HG02623 (cell line): ENCODE data around the gene MYOM3.

ENCODE experiments used
- ATAC-seq: cut with Tn5 transposase; IDR thresholded peaks from one replicate; pipeline ENCODE4 v1.9.1; 2021; ENCODE audit warnings: moderate library complexity; ENCODE audit not compliant: unreplicated experiment

The MYOM3 gene

DNA sequence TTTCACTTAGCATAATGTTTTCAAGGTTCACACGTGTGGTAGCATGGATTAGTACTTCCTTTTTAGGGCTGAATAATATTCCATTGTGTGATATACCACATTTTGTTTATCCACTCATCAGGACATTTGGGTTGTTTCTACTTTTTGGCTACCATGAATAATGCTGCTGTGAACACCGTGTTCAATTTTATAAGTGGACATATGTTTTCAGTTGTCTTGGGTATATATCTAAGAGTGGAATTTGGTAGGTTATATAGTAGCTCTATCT lies 27.2 kb upstream of the MYOM3 start:
- ATAC-seq, result no peak

DNA sequence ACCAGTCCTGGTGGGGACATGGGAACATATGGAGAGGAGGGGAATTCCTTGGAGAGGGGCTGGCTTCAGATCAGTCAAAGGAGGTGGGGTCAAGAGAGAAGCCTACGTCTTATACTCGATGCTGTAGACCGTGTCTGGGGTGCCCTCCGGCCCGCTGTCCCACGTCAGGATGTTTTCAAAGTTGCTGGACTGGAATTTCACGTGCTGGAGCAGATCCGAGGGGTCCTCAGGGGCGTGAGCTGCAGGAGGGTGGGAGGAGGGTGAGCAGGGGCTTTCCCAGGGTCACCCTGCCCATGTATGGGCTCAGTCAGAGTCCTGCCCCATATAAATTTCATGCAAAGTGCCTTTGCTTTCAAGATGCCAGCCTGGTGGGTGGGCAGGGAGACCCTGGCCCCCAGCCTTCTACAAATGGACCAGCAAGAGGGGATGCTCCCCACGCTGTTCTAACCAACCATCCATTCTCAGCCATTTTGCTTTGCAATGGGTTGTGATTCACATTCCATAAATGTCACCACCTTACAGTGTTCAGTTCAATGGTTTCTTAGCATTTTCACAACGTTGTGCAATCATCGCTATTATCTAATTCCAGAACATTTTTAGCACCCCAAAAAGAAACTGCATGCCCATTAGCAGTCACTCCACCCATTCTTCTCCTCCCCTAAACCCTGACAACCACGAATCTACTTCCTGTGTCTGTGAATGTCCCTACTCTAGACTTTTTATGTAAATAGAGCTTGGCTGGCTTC lies 26.7 kb upstream of the MYOM3 start:
- no peak for ATAC-seq

DNA sequence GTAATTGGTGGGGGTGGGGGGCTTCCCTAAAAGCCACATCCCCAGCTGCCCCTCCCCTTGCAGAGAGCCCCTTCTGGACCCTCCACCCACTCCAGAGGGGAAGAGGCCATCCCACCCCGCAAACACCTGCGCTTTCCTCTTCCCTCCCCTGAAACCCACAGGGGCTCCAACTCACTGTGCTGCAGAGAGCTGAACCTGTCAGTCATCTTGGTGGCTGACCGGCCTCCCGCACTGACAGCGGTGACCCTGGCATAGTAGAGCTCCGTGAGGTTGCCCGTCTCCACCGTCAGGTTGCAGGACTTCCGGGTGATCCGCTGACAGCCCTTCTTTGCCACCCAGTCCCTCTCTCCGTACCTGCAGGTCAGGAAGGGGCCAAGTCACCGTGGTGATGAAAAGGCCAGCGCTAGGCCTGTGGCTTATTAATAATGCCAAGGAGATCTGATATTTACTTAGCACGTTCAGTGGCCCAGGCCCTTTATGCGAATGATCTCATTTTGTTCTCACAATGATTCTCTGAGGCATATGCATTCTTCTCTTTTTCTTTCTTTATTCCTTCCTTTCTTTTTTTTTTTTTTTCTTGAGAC lies 25.1 kb upstream of the MYOM3 start:
- ATAC-seq, result no peak

DNA sequence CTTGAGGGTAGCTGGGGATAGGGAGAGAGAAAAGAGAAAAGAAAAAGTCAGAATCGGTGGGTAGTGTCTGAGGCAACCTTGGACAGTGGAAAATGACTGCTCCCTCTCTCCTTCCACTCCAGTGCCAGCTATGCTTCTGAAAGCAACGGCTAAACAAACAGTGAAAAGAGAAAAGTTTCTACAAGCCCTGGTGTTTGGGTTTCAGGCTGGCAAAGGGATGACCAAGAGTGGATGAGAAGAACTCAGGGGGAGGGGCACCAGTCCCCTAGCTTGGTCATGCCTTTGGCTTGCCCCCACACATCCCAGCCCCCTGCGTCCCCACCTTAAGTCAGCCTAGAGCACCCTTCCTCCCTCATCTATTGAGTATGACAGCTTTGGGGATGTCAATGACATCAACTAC lies 22.4 kb upstream of the MYOM3 start:
- no peak for ATAC-seq

DNA sequence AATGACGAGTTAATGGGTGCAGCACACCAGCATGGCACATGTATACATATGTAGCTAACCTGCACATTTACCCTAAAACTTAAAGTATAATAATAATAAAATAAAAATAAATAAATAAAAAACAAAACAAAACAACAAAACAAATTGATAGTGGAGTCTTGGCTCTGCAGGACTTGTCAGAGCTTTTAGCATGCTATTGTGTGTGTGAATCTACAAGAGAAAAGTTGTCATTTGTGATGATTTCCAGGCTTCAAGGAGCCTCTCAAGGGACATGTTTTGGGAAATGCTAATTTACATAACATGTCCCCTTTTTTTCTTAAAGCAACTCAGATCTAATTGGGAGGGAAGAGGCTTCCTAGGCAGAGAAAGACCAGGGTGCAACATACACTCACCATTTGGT lies 21.9 kb upstream of the MYOM3 start:
- ATAC-seq, result no peak

DNA sequence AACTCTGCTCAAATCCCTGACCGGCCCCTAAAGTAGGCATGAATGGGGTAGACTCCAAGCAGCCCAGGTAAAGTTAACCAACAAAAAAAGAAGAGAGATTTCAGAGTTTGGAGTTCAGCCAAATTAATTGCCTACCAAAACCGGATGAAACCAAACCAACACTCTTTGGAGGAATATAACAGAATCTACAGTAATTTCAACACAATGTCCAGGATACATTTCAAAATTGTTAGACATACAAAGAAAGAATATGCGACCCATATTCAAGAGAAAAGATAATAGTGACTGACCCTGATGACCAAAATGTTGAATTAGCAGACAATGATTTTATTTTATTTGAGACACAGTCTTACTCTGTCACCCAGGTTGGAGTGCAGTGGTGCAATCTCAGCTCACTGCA lies 18.4 kb upstream of the MYOM3 start:
- no peak for ATAC-seq

DNA sequence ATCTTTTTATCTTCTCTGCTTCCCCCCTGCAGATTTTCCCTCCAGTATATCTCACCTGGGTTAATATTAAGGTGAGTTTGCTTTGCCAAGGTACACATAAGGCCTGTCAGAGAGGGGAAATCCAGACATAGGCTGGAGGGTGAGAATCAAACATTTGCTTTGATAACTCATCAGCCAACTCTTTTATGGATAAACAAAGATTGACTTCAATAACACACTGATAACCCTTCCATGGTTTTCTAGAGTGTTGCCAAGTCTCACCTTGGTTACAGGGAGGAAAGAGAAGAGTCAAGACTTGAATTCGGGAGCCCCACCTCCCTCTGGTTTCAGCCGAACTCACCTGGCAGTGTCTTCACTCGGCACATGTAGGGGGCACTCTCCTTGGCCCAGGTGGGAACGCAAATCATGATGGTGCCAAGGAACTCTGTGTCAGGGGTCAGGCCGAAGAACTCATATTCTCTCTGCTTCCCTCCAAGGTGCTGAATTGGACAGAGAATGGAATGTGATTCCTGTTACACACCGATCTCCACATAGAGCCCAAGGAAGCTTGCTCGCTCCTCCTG lies 15.9 kb upstream of the MYOM3 start:
- ATAC-seq, result no peak

DNA sequence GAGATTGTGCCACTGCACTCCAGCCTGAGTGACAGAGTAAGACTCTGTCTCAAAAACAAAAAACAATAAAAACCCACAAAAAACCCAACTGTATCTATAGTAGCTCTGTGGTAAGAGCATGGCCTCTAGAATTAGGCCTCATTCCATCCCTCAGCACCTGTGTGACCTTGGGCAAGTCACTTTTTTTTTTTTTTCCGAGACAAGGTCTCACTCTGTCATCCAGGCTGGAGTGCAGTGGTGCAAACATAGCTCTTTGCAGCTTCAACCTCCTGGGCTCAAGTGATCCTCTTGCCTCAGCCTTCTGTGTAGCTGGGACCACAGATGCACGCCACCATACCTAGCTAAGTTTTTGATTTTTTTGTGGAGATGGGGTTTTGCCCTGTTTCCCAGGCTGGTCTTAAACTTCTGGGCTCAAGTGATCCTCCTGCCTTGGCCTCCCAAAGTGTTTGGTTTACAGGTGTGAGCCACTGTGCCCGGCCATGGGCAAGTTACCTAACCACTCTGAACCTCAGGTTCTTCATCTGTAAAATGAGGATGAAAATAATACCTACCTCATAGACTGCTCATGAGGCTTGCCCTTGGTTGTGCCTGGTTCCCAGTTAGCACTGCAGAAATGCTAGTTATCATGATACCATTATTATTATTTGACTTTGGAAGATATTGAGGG lies 15.3 kb upstream of the MYOM3 start:
- no peak for ATAC-seq

DNA sequence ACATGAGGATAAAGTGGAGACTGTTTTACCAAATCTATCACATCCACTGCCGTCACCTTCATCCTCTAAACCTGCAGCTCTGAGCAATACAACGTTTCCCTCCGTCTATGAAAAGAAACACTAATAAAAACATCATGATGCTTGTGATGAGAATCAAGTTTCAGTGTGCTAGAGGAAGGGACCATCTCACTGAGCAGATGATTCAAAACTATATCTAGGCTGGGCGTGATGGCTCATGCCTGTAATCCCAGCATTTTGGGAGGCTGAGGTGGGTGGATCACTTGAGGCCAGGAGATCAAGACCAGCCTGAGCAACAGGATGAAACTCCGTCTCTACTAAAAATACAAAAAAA lies 14.7 kb upstream of the MYOM3 start:
- no peak for ATAC-seq

DNA sequence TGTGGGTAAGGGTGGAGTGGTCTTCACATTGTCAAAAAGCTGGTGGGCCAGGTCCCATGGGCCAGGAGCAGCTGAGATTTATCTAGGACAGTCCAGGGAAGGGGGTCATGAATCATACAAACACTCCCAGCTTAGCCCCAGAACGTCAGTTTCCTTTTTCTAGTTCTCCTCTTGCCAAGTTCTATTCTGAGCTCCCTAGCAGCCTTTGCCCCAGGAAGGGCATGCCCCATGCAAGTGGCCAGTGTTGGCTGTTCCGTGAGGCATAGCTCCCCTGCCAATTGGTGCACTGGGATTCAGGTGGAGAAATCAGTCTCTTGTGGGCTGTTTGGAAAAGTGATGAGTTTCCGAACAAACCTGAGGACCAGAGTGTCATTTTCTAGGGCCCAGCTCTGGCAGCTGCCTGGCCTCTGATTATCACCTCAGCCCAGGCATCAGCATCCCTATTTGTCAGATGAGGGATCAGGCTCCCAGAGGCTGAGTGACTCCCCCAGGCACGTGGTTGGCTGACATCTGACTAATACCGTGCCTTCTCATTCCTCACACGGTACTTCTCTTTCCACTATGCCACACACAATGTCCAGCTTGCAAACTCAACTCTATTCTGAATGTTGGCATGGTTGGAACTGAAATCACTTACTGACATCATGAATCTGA lies 14.2 kb upstream of the MYOM3 start:
- no peak for ATAC-seq

DNA sequence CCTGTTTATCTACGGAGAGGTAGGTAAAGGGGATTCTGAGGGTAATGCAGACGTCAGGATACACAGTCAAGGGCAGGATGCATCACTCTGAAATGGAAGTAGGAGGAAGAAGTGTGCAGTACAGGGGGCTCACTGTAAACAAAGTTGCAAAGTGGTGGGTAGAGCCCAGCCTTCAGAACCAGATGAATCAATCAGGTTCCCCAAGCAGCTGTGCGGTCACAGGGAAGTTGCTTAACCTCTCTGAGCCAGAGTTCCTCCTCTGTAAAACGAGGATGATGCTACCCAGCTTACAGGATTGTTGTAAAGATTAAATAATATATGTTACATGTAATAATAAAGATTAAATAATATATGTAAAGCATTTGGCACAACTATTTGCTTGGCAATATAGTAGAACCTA lies 13.5 kb upstream of the MYOM3 start:
- no peak for ATAC-seq

DNA sequence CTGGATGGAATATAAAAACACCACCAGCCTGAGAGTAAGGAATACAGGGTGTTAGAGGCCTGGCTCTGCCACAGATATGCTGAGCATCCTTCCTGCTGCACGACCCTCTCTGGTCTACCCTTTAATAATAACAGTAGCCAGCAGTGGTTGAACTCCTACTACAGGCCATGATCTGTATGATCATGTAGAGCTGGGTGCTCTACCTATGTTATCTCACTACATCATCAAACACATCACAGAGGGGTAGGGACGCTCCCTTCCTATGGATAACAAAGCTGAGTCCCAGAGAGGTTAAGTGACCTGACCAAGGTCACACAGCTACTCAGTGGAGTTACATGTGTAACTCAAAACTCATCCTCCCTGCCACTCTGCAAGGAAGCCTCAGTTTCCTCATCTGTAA lies 13.0 kb upstream of the MYOM3 start:
- no peak for ATAC-seq

DNA sequence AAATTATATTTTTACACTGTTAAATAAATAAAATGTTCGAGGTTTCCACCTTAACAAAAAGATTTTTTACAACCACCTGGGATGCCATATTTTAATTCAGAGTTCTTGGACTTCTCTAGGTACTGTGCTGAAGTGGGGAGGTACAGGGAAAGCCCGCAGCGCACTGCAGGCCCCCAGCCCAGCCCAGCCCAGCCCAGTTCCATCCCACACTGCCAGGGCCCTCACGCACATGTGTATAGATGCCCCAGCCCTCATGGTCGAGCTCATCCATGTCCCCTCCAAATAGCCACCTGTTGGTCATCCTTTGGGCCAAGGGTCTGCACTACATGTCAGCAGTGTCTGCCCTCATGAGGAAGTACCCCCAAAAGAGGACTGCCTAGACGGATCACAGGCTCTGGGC lies 11.7 kb upstream of the MYOM3 start:
- no peak for ATAC-seq

DNA sequence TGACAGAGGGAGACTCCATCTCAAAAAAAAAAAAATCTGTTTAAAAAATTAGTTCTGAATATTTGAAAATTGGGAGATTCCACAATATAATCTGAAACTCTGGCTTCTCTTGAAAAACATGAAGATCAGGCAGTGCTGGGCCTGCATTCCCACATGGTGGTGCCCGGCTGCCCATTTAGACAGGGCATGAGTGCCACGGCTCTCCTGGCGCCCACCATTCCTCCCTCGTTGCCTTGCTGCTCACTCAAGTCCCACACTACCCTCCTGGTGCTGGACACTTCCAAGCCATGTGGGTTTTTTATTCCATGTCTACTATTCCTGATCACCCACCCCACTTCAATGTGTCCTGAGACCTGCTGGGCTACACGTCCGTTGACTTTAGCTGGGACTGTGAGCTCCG lies 10.8 kb upstream of the MYOM3 start:
- no peak for ATAC-seq

DNA sequence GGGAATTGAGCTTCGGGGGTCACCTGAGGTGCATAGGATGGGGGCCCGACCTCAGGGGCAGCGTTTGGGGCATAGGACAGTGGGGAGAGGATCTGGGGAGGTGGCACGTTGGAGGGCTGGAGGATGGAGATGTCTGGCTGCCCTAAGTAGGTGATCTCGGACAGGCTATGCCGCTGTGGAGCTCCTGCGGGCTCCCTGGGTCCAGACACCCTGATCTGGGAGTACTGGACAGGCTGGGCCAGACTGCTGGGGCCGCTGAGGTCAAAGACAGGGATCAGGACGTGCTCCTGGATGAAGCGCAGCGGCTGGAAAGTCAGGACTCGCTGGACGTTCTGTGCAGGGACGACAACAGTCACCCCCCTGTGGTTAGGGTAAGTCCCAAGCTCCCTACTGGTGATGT lies 9.5 kb upstream of the MYOM3 start:
- no peak for ATAC-seq

DNA sequence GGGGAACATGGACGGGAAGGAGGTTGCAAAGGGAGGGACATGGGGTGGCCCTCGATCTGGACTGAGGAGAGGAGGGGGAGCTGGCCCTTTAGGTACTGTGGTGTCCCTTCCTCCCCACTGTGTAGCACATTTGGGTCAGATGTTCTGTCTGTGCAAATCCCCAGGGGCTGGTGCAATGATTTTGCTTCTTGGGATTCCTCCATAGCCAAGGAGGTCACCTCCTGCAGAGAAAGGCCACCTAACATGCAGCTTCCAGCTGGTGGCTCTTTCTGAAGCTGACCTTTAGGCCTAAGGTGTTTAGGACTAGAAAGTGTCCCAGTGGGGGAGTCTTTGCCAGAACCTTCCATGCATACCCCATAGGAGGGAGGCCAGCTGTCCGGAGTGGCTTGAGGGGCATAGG lies 9.0 kb upstream of the MYOM3 start:
- ATAC-seq, result no peak

DNA sequence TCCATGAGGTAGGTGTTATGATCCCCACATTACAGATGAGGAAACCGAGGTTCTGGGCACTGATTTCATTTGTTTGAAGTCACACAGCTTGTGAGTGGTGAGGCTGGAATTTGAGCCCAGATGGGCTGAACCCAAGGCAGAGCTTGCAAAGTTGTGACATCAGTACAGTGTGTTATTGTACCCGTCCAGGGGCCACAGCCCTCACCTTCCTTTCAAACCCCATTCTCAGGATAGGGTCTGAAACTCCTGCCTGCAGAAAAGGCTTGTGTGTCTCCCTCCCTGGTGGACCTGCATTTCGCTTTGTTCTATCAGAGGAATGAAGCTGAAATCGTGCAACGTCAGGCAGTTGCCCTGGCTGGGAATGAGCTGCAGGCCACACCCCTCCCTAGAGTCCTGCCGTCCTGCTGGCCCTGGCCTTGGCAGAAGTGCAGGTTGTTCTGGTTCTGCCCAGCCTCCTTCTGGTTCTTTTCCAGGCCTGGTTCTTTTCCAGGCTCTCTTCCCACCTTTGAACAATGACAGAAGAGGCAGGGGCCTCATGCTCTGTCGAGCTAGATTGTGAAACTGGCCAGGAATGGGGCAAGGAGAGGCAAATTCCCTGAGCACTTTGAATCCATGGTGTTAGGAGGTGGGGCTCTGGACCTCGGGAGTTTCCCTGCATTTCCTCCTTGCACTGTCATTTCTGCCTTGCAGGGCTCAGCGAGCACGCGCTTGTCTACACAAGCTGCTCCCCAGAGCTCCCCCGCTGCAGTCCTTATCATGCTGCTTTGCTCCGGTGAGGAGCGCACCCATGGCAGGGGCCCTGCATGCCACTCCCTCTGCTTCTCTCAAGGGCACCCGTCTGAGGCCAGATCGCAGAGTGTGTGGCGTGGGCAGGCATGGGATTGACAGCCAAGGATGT lies 8.2 kb upstream of the MYOM3 start:
- no peak for ATAC-seq

DNA sequence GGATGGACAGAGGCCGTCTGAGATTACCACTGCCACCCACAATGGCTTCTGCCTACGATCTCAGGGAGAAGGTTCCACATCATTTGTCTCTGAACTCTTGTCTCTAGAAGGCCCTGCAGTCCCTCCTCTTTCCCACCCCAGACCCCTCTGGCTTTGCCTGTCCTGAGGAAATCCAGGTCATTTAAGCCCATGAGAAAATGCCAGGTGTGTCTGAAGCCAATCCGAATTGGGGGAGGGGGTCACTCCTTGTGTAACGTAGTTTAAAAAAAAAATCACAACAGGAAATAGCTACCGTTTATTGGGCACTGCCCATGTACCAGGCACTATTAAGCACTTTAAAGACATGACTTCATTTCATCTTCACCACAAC lies 7.5 kb upstream of the MYOM3 start:
- no peak for ATAC-seq

DNA sequence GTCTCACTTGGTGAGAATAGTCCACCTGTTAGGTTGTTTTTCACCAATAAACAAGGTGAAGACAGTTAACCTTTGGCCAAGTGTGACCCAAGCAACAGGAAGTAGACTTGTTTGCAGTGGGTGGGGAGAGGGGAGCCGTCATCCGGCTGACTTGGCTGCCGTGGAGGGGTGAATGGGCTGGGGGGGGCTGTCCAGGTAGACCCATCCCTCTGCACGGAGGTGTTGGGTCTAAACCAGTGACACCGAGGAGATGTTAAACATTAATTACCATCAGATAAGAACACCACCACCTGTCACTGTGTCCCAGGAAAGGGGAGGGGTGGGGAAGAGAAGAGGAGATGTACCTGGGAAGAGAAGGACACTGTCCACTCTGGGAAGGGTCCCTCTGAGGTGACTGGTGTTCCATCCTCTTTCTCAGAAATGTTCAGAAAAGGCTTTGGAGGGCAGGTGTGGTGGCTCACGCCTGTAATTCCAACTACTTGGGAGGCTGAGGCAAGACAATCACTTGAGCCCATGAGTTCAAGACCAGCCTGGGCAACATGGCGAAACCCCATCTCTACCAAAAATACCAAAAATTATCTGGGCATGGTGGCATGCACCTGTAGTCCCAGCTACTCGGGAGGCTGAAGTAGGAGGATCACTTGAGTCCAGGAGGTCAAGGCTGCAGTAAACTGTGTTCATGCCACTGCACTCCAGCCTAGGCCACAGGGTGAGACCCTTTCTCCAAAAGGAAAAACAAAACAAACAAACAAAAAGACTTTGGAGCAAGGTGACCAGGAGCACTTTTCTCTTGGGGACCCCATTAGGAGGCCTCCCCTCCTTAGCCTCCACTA lies 6.7 kb upstream of the MYOM3 start:
- no peak for ATAC-seq

DNA sequence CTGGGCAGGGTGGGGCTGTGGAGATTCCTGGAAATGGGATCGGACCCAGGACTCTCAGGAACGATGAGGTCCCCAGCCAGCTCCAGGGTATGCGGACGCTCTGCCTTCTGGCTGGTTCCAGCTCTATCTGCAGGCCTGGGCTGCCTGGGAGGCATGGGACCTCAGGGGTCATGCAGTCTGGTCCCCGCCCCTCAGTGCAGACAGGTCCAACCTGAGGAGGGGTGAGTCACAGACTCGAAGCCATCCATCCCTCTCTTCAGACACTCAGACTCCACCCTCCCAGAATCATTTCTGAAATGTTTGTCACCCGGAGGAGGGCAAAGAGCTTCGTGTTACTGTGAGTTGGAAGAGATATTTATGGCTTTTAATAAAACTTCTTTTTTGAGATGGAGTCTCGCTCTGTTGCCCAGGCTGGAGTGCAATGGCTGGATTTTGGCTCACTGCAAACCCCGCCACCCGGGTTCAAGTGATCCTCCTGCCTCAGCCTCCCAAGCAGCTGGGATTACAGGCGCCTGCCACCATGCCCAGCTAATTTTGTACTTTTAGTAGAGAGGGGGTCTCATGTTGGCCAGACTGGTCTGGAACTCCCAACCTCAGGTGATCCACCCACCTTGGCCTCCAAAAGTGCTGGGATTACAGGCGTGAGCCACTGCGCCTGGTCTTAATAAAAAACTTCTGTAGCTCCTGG lies 5.9 kb upstream of the MYOM3 start:
- no peak for ATAC-seq
